ENCODE measurements around the gene PWWP2B. TPM values are rescaled to one million over a fixed set of nuclear protein-coding genes. Genes with fewer than 3 reads are reported as not detected.

Gene PWWP2B
- total and polyA plus RNA-seq, 2 of the 8 experiments (the other 6 are each of a cell fraction or from before 2014, with no cell fraction given): 5.3 to 10.8 TPM

GRCh38 chr10:132457328-132458070 is 60.5 kb downstream of the PWWP2B start:
- no peak for FAIRE-seq
- POLR2A ChIA-PET (ENCODE audit: partially characterized antibody): no interaction called here
- CTCF ChIA-PET (ENCODE audit: partially characterized antibody): interaction anchor here (0.8 to 4.4 kb wide), 16 partner anchors 10 to 238 kb away, joined by 3 to 19 read pairs (median 4); no protein-coding TSS in a partner anchor
- Histone ChIP-seq H3K18ac (ENCODE audit: extremely low read depth, low read length) (no peak overlapping the region), H3K56ac (replicated peaks; ENCODE audit: insufficient read length, low read depth, low read length) (no peak overlapping the region), H4K8ac (ENCODE audit: extremely low read depth, insufficient read depth, low read length) (no peak overlapping the region), H3K9ac (replicated peaks in 1 of 4; ENCODE audit: extremely low read depth in 1 of 4, low read depth in 3 of 4, low read length in 3 of 4) (no peak overlapping the region), H3K23me2 (ENCODE audit: low read depth, low read length) (no peaks in the 10 kb centered on the region), H4K20me1 (replicated peaks in 1 of 2; ENCODE audit: control insufficient read depth in 1 of 2, insufficient read depth in 2 of 2, low read length in 2 of 2) (peaks cover 0 to 1% of the 10 kb centered on the region in 2 experiments), H3K79me1 (ENCODE audit: low read depth, low read length) (no peaks in the 10 kb centered on the region), H3K36me3 (ENCODE audit: control insufficient read depth in 2 of 4, insufficient read depth in 4 of 4, low read length in 3 of 4) (no peaks in the 10 kb centered on the region), H2BK12ac (ENCODE audit: low read depth, low read length) (no peak overlapping the region), H2BK20ac (ENCODE audit: low read length) (no peak overlapping the region), H3K4me3 (ENCODE audit: extremely low read depth in 1 of 4, insufficient read depth in 2 of 4, low read depth in 3 of 4, low read length in 4 of 4) (no peak overlapping the region), H3K4ac (replicated peaks; ENCODE audit: insufficient read length, low read depth, low read length) (no peak overlapping the region), H3K27me3 (replicated peaks in 1 of 4; ENCODE audit: control insufficient read depth in 3 of 4, extremely low read depth in 1 of 4, insufficient read depth in 3 of 4, low read length in 3 of 4) (peaks cover 0 to 6% (median 0%) of the 10 kb centered on the region in 4 experiments; a peak in 2 of 7 replicates), H3K14ac (ENCODE audit: insufficient read length) (no peak overlapping the region), H4K91ac (replicated peaks; ENCODE audit: insufficient read length, low read length) (no peak overlapping the region), H4K5ac (ENCODE audit: insufficient read length, low read depth, low read length) (no peak overlapping the region), H2BK120ac (replicated peaks; ENCODE audit: low read depth, low read length) (no peak overlapping the region), H3K4me1 (replicated peaks in 1 of 4; ENCODE audit: control insufficient read depth in 3 of 4, insufficient read depth in 4 of 4, low read length in 3 of 4) (peaks cover 0 to 2% (median under 1%) of the 10 kb centered on the region in 4 experiments; a peak in 1 of 7 replicates), H3K79me2 (ENCODE audit: control insufficient read depth in 1 of 2, insufficient read depth in 2 of 2, low read length in 2 of 2) (no peaks in the 10 kb centered on the region), H2AFZ (ENCODE audit: low read length) (no peak overlapping the region), H2BK5ac (ENCODE audit: low read depth, low read length) (no peak overlapping the region), H2BK15ac (ENCODE audit: low read length) (no peak overlapping the region), H3K27ac (ENCODE audit: low read depth, low read length) (no peak overlapping the region), H2AK5ac (ENCODE audit: low read depth, low read length) (no peak overlapping the region), H3K23ac (ENCODE audit: insufficient read length) (no peak overlapping the region), H3K4me2 (ENCODE audit: insufficient read depth in 1 of 2, low read depth in 2 of 2, low read length in 2 of 2) (no peak overlapping the region), H3K9me3 (ENCODE audit: insufficient read depth in 2 of 2, low read depth in 1 of 2, low read length in 1 of 2) (no peaks in the 10 kb centered on the region)
- DNase-seq (ENCODE audit: low read depth in 1 of 2, low spot score in 2 of 2): no peak
- WGBS, 2 experiments (ENCODE audit: extremely low coverage in 1 of 2, insufficient coverage in 1 of 2, insufficient read length in 1 of 2, insufficient replicate concordance in 2 of 2, low coverage in 1 of 2, low lambda C conversion rate in 2 of 2, missing lambda C conversion rate in 1 of 2): 86% methylated on average over 14 of the region's 24 CpGs; no CpG with 5 or more reads in 1 of the 2 experiments
- TF ChIP-seq CTCF (IDR thresholded peaks at IDR 0.05; ENCODE audit: control extremely low read depth in 1 of 3, insufficient read depth in 1 of 3, low read depth in 1 of 3, low read length in 3 of 3) (peak in 2 of 3 experiments; percentile 12 to 24; a peak in 2 of 4 replicates), BACH1 (IDR thresholded peaks at IDR 0.05; ENCODE audit: low read length) (no peak), RAD21 (IDR thresholded peaks at IDR 0.05 in 1 of 2, conservative IDR thresholded peaks at IDR 0.05 in 1 of 2; ENCODE audit: low read depth in 2 of 2, low read length in 2 of 2) (peak; percentile 21 to 22; a peak in 2 of 4 replicates), POLR2AphosphoS5 (IDR thresholded peaks at IDR 0.05; ENCODE audit: low read depth, low read length) (no peak), TEAD4 (IDR thresholded peaks at IDR 0.05; ENCODE audit: low read depth, low read length) (no peak), KDM5A (IDR thresholded peaks at IDR 0.05; ENCODE audit: low read length) (no peak), TBP (IDR thresholded peaks at IDR 0.05; ENCODE audit: low read depth, low read length) (no peak)

Measured in H1 (cell line).